Rectal smooth muscle tissue (tissue), 1 donor: Measurements from ENCODE around the gene PEBP1.

Experiments used
- H3K27ac ChIP-seq: one replicate; pipeline ENCODE4 v1.7.0; 2013; ENCODE audit warnings: low read depth, low read length, inconsistent platforms
- H3K27me3 ChIP-seq: one replicate; pipeline ENCODE4 v1.7.0; 2013; ENCODE audit warnings: low read length; ENCODE audit not compliant: control insufficient read depth, insufficient read depth
- H3K36me3 ChIP-seq: one replicate; pipeline ENCODE4 v1.7.0; 2013; ENCODE audit warnings: low read length; ENCODE audit not compliant: control insufficient read depth, insufficient read depth
- H3K4me1 ChIP-seq: one replicate; pipeline ENCODE4 v1.7.0; 2013; ENCODE audit warnings: low read length; ENCODE audit not compliant: control insufficient read depth, insufficient read depth
- H3K4me3 ChIP-seq: one replicate; pipeline ENCODE4 v1.7.0; 2013; ENCODE audit warnings: low read length
- H3K9ac ChIP-seq: one replicate; pipeline ENCODE4 v1.7.0; 2013; ENCODE audit warnings: low read length

Gene PEBP1

GRCh38 chr12:118144499-118144898, 8.6 kb downstream of the PEBP1 start:
- Histone ChIP-seq H3K36me3 (peaks cover 16% of the 10 kb centered on the region), H3K27ac (no peak overlapping the region)

GRCh38 chr12:118145113-118145797, 9.3 kb downstream of the PEBP1 start:
- Histone ChIP-seq H3K4me1 (no peaks in the 10 kb centered on the region), H3K27ac (no peak overlapping the region), H3K36me3 (peaks cover 11% of the 10 kb centered on the region), H3K9ac (no peak overlapping the region), H3K27me3 (no peaks in the 10 kb centered on the region), H3K4me3 (no peak overlapping the region)

More at GRCh38 chr12:118144499-118144898, 8.6 kb downstream of the PEBP1 start:
- Histone ChIP-seq H3K27me3 (no peaks in the 10 kb centered on the region), H3K4me1 (no peaks in the 10 kb centered on the region), H3K9ac (no peak overlapping the region), H3K4me3 (no peak overlapping the region)

GRCh38 chr12:118145798-118146156, 9.9 kb downstream of the PEBP1 start:
- H3K36me3 ChIP-seq = peaks cover 11% of the 10 kb centered on the region

GRCh38 chr12:118148287-118148686, 12.4 kb downstream of the PEBP1 start:
- H3K9ac ChIP-seq = no peak overlapping the region
- no peaks in the 10 kb centered on the region for H3K27me3 ChIP-seq
- H3K4me3 ChIP-seq = no peak overlapping the region
- no peaks in the 10 kb centered on the region for H3K4me1 ChIP-seq
- H3K27ac ChIP-seq = no peak overlapping the region
- peaks cover 7% of the 10 kb centered on the region for H3K36me3 ChIP-seq

More at GRCh38 chr12:118145798-118146156, 9.9 kb downstream of the PEBP1 start:
- no peaks in the 10 kb centered on the region for H3K27me3 ChIP-seq
- no peak overlapping the region for H3K4me3 ChIP-seq
- H3K9ac ChIP-seq = no peak overlapping the region
- H3K4me1 ChIP-seq = no peaks in the 10 kb centered on the region
- H3K27ac ChIP-seq = no peak overlapping the region

- Histone ChIP-seq H3K4me3 (no peak overlapping the region), H3K27ac (no peak overlapping the region), H3K36me3 (peaks cover 2% of the 10 kb centered on the region), H3K9ac (no peak overlapping the region), H3K4me1 (no peaks in the 10 kb centered on the region), H3K27me3 (no peaks in the 10 kb centered on the region)
Observed at GRCh38 chr12:118150625-118151024, 14.7 kb downstream of the PEBP1 start.

GRCh38 chr12:118151755-118152154, 15.8 kb downstream of the PEBP1 start:
- H3K9ac ChIP-seq = no peak overlapping the region
- H3K4me1 ChIP-seq = no peaks in the 10 kb centered on the region
- H3K36me3 ChIP-seq = peaks cover 2% of the 10 kb centered on the region
- no peak overlapping the region for H3K27ac ChIP-seq
- no peaks in the 10 kb centered on the region for H3K27me3 ChIP-seq
- no peak overlapping the region for H3K4me3 ChIP-seq

- Histone ChIP-seq H3K4me1 (no peaks in the 10 kb centered on the region), H3K4me3 (no peak overlapping the region), H3K27me3 (no peaks in the 10 kb centered on the region), H3K36me3 (peaks cover 34% of the 10 kb centered on the region), H3K9ac (no peak overlapping the region), H3K27ac (no peak overlapping the region)
Observed at GRCh38 chr12:118160536-118160935, 24.6 kb downstream of the PEBP1 start.

- no peak overlapping the region for H3K27ac ChIP-seq
- no peaks in the 10 kb centered on the region for H3K27me3 ChIP-seq
- no peak overlapping the region for H3K9ac ChIP-seq
- H3K4me3 ChIP-seq = no peak overlapping the region
- H3K36me3 ChIP-seq = peaks cover 21% of the 10 kb centered on the region
- H3K4me1 ChIP-seq = no peaks in the 10 kb centered on the region
Observed at GRCh38 chr12:118164798-118165486, 29.0 kb downstream of the PEBP1 start.

- no peaks in the 10 kb centered on the region for H3K4me1 ChIP-seq
- no peaks in the 10 kb centered on the region for H3K27me3 ChIP-seq
- H3K9ac ChIP-seq = no peak overlapping the region
- no peak overlapping the region for H3K4me3 ChIP-seq
- H3K27ac ChIP-seq = no peak overlapping the region
- H3K36me3 ChIP-seq = peaks cover 17% of the 10 kb centered on the region
Observed at GRCh38 chr12:118166946-118167345, 31.0 kb downstream of the PEBP1 start.

GRCh38 chr12:118175823-118176447, 40.0 kb downstream of the PEBP1 start:
- Histone ChIP-seq H3K27me3 (no peaks in the 10 kb centered on the region), H3K27ac (no peak overlapping the region), H3K4me1 (no peaks in the 10 kb centered on the region), H3K4me3 (no peak overlapping the region), H3K36me3 (peaks cover 27% of the 10 kb centered on the region), H3K9ac (no peak overlapping the region)

- peaks cover 5% of the 10 kb centered on the region for H3K4me1 ChIP-seq
- no peaks in the 10 kb centered on the region for H3K27me3 ChIP-seq
- peaks cover 9% of the 10 kb centered on the region for H3K36me3 ChIP-seq
- H3K4me3 ChIP-seq = no peak overlapping the region
- H3K27ac ChIP-seq = no peak overlapping the region
- no peak overlapping the region for H3K9ac ChIP-seq
Observed at GRCh38 chr12:118183155-118183554, 47.2 kb downstream of the PEBP1 start.

GRCh38 chr12:118183711-118184110, 47.8 kb downstream of the PEBP1 start:
- Histone ChIP-seq H3K36me3 (peaks cover 9% of the 10 kb centered on the region), H3K4me3 (no peak overlapping the region), H3K27me3 (no peaks in the 10 kb centered on the region), H3K27ac (no peak overlapping the region), H3K4me1 (peaks cover 7% of the 10 kb centered on the region), H3K9ac (no peak overlapping the region)
